CD4-positive, alpha-beta T cell treated with Interleukin-15 for 4 hours (primary cell): ENCODE results near the gene TEDC2.

Source experiments
- DNase-seq: peaks from one replicate; pipeline ENCODE4 v3.0.0-alpha.2; 2020; ENCODE audit warnings: low spot score

Gene TEDC2

DNA sequence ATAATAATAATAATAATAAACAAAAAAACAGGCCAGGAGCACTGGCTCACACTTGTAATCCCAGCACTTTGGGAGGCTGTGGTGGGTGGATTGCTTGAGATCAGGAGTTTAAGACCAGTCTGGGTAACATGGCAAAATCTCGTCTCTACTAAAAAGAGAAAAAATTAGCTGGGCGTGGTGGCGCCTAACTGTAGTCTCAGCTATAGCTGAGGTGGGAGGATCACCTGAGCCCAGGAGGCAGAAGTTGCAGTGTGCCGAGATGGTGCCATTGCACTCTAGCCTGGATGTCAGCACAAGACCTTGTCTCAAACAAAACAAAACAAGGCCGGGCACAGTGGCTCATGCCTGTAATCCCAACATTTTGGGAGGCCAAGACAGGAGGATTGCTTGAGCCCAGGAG is 35.1 kb downstream of the TEDC2 start:
- DNase-seq = no peak

DNA sequence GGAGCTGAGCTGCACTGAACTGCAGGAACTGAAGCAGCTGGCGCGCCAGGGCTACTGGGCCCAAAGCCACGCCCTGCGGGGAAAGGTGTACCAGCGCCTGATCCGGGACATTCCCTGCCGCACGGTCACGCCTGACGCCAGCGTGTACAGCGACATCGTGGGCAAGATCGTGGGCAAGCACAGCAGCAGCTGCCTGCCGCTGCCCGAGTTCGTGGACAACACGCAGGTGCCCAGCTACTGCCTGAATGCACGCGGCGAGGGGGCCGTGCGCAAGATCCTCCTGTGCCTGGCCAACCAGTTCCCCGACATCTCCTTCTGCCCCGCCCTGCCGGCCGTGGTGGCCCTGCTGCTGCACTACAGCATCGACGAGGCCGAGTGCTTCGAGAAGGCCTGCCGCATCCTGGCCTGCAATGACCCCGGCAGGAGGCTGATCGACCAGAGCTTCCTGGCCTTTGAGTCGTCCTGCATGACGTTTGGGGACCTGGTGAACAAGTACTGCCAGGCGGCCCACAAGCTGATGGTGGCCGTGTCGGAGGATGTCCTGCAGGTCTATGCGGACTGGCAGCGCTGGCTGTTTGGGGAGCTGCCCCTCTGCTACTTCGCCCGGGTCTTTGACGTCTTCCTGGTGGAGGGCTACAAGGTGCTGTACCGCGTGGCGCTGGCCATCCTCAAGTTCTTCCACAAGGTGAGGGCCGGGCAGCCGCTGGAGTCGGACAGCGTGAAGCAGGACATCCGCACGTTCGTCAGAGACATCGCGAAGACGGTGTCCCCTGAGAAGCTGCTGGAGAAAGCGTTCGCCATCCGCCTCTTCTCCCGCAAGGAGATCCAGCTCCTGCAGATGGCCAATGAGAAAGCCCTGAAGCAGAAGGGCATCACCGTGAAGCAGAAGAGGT is 36.6 kb downstream of the TEDC2 start:
- DNase-seq = no peak

DNA sequence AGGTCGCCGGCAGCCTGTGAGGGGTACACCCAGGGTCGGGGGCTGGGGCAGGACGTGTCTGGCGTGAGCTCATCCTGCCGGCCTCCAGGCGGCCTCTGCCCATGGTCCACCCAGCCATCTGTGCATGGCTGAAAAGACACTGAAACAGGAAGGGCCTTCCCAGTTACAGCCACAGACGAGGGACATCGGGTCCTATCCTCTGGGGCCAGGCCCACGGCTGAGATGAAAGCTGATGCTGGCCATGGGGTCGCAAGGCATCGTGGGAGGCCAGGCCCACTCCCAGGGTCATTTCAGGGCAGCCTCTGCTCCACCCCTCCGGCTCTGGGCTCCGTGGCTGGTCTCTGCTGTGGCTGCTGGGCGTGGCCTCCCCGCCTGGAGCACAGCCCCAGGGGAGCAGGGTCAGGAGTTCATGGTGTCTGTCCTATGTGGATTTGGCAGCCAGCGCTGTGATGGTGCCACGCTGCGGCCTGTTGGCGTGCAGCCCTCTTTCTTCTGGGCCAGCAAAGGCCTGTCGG is 37.3 kb downstream of the TEDC2 start:
- DNase-seq = no peak

DNA sequence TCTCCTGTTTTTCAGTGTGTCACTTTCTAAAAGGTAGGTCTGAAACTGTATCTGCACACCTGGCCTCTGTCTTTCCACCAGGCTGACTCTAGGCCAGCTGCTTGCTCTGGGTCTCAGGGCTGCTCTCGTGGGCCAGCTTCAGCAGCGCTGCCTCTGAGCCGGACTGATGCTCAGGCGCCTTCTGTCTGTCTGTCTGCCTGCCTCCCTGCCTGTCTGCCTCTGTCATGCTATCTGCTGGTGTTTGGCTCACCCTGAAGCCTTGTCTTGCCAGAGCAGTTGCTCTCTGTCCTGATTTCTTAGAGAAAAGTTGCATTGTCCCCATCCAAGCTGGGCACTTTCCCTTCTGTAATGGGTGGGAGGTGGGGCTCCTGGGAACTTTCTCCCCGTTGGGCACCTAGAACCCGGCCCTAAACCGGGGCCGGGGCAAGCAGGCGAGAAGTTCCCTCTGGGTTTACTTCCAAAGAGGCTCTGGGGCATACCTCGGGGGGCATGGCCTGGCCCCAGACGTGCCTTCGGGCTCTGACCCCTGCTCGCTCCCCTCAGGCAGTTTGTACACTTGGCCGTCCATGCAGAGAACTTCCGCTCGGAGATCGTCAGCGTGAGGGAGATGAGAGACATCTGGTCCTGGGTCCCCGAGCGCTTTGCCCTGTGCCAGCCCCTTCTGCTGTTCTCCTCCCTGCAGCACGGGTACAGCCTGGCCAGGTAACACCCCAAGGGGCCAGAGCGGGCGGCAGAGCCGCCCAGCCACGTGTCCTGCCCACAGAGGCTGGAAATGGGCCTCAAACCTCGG is 38.0 kb downstream of the TEDC2 start:
- DNase-seq = no peak

DNA sequence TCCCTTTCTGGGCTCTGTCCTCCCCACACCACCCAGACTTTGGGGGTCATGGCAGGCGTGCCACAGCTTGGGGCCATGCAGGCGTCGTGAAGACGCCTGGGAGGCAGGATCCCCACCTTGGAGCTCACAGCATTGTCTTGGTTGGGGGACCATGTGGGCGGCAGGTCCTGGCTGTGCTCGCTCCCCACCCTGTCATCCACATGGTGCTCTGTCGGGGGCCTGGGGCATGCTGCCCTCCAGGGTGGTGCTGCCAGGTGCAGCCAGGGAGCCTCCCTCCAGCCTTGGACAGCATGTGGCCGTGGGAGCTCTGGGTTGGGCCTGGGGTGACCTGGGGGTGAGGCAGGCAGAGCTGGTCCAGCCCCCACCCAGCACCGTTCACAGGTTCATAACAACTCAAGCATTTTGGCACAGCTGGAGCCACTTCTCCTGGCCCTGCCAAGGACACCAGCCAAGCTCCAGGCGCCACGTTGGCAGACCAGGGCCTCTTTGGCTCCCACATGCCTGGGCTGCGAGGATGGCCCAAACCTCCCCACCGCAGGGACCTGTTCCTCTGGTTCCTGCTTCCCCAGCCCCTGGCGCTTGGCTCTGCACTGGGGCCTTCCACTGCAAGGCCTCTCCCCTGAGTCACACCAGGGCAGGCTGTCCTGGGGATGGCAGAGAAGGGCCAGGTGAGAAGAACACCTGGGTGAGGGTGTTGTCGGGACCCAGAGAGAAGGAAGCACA is 38.8 kb downstream of the TEDC2 start:
- DNase-seq = no peak

DNA sequence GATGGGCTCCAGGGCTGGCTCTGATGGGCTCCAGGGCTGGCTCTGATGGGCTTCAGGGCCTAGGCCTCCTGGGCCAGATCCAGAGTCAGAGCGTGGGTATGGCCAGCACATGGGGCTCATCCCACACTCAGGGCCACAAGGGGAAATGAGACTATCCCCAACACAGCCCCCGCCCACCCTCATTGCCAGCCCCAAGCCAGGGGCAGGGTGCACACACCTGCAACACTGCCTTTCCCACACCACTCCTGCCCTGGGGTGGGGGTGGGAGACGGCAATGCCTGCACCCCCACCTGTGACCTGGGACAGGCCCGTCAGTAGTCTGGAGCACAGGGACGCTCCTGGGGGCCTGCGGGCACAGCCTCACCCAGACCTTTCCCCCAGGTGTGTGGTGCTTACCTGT is 39.5 kb downstream of the TEDC2 start:
- no peak for DNase-seq

DNA sequence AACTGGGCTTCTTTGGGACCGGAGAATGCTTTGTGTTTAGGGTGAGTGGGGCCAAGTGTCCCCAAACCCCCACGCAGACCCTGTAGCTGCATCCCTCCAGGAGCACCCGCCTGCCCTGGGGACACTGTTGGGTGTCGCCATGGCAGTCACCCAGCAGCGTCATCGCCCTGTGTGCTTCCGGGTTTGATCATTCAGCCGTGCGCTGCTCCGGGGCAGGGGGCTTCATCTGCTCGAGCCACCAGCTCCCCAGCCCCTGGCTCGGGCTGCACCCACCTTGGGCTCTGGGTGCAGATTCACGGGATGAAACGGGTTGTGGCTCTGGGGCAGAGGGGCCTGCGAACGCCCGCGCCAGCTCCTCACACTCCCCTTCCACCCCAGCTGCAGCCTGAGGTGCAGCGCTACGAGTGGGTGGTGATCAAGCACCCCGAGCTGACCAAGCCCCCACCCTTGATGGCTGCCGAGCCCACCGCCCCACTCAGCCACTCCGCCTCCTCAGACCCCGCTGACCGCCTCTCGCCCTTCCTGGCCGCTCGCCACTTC is 40.1 kb downstream of the TEDC2 start:
- no peak for DNase-seq

DNA sequence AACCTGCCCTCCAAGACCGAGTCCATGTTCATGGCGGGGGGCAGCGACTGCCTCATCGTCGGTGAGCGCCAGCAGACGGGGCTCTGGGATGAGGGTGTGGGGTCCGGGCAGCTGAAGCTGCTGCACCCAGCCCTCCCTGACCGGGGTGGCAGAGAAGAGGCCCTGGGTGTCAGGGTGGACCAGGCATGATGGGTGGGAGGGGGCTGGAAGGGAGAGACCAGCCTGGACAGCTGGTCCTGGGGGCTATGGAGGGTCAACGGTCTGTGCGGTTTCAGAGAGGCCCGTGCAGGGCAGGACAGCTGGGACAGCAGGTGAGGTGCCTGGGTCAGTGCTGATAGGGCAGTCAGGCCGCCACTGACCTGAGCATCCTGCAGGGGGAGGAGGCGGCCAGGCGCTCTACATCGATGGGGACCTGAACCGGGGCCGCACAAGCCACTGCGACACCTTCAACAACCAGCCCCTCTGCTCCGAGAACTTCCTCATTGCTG is 40.6 kb downstream of the TEDC2 start:
- no peak for DNase-seq

DNA sequence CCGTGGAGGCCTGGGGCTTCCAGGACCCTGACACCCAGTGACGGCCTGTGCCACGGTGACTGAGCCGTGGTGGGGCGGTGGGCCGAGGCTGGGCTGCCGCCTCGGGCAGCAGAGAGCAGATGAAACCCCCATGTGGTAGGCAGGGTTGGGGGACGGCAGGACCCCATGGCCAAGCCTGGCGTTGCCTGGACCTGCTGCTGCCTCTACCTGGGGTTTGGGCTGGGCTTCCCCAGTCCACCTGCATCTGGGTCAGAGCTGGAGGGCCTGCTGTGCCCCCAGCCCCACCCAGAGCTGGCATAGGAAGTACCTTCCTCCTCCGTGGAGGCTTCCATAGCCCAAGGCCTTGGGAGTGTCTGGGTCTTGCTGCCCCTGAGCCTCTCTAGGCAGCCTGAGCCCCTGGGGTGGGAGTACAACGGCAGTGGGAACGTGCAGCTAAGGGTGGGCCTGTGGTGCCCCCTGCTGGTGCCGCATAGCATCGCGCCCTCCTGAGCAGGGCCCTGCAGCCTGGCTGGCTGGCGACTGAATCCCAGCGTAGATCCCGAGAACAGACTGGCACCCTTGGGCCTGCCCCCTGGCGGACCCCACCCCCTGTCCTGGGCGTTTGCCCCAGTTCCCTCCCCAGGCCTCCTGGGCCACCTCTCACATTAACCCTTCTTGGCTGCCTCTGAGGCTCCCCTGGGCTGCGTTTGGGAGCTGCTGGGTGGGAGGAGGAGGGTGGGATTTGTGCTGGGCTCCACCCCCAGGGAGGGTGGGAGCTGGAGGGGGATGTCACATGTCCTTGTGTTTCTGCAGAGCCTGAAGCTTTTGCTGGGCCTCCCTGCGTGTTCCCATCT is 41.2 kb downstream of the TEDC2 start:
- peak; percentile 79 for DNase-seq

DNA sequence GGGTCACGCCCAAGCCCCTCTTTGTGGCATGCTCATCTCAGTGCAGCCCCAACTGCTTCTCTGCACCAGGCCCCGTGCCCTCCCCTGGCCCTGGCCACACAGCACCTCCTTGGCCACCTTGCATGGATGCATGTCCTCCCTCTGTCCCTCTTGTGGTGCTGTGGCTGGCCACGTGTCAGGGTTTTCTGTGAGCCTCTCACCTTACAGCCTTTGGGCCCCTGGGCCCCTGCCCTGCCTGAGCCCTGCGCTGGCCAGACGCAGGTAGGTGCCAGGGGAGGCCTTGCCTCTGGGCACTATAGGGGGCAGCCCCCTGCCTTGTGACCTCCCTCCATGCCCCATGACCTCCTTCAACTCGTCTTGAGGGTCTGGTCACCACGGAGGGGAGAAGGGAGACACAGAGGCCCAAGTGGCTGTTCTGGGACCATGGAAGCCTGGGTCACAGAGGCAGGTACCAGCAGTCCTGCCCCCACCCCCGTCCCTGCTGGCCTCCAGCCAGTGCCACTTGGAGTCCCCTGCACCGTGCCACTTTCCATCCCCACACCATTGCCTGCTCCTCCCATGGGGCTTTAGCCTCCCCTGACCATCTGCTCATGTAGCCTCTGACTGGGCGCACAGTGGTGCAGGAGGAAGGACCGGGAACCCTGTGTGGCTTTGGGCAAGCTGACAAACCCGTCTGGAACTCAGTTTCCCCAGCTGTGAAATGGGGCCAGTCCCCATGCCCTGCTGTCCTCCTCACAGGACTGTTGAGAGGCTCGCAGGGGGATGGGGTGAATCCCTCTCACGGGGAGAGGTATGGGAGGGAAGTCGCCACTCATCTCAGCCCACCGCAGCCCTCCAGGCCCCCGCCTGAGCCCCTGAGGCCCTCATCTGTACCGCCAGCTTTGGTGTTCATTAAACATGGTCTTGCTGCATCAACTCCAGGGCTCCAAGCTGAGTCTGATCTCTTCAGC is 42.3 kb downstream of the TEDC2 start:
- no peak for DNase-seq

DNA sequence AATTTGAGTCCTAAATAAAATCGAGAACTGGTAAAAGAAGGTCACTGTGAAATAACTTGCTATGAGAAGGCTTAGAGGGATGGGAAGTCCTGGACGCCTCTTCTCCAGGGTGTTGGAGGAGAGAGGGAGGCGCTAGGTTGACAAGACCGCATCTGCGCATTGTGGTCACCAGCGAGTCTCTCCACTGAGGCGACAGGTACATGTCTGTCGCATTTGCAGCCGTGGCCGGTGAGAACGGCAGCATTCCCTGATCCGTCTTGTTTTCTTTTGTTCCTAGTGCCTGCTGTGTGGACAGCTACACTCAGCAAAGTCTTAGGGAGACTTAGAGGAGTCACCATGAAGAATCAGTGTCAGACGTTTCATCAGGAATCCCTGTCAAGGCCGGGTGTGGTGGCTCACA is 45.8 kb downstream of the TEDC2 start:
- DNase-seq = no peak

DNA sequence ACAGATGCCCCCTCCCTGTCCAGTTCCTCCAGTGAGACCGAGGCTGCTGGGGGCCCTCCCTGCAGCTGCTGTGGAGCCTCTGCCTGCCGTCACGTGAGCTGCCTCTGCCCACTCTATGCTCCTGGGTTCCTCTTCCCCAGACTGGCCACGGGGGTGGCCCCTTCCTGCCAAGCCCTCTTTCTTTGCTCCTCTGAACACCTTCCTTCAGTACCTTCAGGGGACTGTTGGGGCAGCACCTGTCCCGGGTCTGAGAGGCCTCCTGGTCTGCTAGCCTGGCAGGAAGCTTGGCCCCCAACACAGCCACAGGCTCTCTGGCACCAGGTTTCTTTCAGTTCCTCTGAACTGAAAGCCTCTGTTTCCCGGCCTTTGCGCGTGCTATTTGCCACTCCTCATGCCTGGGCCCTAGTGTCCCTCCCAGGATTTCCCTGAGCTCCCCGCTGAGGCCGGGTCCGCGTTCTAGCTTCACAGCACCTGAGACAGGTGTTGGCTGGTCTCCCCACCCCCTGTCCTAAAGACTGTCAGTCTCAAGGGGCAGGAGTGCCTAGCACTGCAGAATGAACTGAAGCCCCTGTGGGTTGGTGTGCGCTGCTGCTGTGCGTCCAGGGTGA is 47.2 kb downstream of the TEDC2 start:
- DNase-seq = no peak

DNA sequence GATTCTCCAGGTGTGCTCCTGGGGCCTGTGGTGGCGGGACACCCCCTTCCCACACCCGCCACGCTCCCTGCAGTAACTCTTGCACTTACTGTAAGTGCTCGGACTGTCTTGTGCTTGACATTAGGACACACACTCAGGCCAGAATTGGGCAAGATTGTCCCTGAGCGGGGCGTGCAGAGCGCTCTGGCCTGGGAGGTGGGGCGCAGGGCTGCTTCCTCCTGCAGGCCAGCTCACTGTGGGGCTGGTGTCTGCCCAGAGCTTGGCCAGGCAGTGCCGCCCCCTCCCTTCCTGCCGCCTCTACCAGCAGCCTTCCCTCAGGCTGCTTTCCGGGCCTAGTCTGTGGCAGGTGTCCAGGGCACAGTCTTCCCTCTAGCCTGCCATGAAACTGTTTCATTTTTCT is 47.8 kb downstream of the TEDC2 start:
- DNase-seq = no peak

DNA sequence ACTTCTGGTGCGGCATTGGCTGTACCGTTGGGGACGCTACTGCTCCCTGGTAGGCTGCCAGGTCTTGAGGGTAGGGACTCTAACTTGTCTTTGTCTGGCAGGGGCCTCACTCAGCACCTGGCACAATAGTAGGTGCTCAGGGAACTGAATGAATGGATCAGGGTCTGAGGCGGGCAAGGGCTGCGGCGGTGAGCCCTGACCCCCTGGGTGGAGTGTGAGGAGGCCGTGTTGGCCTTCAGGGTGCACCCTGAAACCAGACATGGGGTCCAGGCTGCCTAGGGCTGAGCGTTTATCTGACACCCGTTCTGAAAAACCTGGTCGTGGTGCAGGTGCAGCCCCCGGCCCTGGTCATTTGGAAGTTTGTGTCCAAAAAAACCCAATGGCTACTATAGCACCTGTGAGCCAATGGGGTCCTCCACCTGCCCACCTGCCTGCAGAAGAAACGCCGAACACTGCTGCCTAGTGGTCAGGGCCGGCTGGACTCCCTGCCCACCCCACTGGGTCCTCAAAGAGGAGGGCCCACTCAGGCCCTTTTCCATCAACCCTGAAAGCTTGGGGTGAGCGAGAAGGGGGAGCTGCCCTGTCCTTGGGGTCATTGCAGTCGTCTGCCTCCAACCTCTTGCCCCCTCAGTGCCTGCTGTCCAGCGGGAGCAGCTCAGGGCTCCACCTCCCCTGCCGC is 49.0 kb downstream of the TEDC2 start:
- no peak for DNase-seq

DNA sequence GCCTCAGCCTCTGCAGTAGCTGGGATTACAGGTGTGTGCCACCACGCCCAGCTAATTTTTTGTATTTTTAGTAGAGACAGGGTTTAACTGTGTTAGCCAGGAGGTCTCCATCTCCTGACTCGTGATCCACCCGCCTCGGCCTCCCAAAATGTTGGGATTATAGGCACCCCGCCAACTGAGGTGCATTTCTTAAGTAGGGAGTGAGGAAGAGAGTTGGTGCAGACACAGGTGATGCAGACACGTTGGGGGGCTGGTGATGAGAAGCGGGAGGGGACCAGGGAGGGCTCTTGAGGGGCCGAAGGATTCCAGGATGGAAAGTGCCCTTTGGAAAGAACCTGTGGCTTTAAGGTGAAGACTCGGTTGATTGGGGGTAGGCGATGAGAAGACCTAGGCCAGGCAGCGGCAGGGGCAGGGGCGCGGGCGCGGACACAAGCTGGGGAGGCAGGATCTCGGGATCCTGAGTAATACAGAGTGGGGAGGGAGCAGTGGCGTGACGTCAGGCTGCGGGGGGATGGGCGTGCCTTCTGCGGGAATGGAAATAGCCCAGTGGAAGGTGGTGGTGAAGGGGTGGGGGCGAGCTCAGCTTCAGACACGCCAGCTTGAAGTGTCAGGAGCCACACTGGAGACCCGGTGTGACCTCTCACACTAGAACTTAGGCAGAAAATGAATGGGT is 51.4 kb downstream of the TEDC2 start:
- no peak for DNase-seq

DNA sequence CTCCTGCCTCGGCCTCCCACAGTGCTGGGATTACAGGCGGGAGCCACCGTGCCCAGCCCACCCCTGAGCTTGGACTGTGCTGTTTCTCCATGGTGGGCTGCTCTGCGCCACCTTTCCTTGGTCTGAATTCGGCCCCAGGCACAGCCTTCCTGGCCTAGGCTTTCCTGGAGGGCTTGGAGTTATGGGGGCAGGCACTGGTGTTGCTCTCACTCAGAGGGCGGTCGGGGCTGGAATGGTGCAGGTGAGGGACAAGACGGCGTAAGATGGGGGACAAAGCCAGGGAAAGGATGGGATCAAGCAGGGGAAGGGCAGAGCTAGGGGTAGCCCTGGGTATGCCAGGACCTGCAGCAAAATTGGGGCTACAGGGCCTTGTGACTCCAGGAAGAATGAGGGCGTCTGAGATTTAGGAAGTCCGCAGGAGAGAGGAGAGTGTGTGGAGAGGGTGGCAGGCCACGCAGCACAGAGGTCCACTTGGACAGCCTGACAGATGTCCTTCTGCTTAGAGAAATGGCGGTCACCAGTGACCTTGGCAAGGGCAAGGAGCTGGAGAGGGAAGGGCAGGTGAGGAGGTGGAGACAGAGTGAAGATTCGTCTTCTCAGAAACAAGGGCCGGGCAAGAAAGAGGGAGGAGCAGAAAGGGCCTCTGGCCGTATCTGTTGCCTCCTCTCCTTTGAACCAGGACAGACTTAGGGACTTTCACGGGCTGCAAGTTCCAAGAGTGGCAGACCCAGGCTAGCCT is 52.3 kb downstream of the TEDC2 start:
- DNase-seq = no peak

DNA sequence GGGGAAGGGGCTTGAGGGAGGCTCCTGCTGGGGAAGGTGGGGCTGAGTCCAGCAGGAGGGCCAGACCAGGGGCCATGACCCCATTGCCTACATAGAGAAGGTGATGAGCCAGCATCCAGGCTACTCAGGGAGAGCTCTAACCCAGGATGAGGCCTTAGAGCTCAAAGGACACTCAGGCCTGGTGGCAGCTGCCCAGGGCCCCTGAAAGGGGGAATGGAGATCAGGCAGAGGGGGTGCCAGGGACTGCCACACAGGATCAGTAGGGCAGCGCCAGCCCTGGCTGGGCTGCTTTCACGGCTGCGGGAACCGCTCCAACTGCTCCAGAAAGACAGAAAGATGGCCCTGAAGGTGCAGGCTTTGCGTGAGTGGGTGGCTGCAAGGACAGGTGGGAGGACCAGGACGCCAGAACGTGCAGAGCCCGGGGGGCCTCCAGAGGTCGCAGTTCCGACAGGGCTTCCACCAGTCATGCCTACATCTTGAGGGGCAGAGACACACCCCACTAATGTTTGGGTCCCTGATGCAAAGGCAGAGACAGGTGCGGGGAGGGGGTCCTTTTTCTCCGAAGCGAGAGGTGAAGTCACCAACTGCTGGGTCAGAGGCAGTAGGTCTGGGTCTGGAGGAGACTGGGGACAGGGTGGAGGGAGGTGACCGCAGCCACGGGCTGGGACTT is 53.0 kb downstream of the TEDC2 start:
- DNase-seq = peak; percentile 22
